Bone marrow (tissue), 2 donors: ENCODE data around the gene PTPN12.

Experiments
- DNase-seq, 2 donors: peaks; one replicate each; lab custom pipeline; 2025; lab: John Stamatoyannopoulos, UW

PTPN12 gene

DNA sequence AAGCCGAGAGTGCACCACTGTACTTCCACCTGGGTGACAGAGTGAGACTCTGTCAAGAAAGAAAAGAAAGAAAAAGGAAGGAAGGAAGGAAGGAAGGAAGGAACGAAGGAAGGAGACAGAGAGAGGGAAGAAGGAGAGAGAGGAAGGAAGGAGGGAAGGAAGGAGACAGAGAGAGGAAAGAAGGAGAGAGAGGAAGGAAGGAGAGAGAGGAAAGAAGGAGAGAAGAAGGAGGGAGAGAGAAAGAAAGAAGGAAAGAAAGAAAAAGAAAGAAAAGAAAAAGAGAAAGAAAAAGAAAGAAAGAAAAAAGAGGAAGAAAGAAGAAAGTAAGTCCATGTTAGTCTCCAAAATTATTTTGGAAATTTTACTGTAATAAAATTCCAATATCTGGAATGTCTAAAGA is 125.8 kb downstream of the PTPN12 start:
- no peak for DNase-seq

GRCh38 chr7:77664715-77665114 is 127.6 kb downstream of the PTPN12 start:
- DNase-seq = no peak

DNA sequence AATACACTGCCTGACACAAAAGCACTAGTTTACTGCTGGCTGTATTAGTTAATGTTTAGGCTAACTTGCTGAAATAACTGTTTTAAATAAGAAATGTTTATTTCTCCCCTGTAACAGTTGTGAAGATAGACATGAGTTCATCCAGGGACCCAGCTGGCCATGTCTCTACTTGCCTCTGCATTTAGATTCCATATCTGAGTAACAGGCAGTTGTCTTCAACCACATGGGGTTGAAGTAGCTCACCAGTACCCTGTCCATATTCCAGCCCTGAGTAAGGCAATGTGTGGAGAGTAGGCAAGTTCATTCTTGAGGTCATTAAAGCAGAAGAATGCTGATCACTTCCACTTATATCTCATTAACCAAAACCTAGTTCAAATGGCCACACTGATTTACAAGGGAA is 128.1 kb downstream of the PTPN12 start:
- no peak for DNase-seq

- no peak for DNase-seq
Measured at GRCh38 chr7:77667459-77668086, 130.5 kb downstream of the PTPN12 start.

DNA sequence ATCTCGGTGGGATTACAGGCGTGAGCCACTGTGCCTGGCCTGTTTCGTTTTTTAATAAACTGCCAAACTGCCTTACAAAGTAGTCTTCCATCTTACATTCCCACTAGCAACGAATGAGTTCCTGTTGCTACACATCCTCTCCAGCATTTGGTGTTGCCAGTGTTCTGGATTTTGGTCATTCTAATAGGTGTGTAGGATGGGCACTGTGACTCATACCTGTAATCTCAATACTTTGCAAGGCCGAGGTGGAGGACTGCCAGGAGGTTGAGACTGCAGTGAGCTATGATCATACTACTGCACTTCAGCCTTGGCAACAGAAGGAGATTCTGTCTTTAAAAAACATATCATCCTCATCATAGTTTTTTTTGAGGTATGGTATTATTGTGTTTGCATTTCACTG is 137.8 kb downstream of the PTPN12 start:
- DNase-seq = no peak

- no peak for DNase-seq
Measured at GRCh38 chr7:77679608-77680007, 142.5 kb downstream of the PTPN12 start.

- DNase-seq = no peak
Measured at GRCh38 chr7:77680266-77680665, 143.2 kb downstream of the PTPN12 start.

GRCh38 chr7:77684030-77684429 is 146.9 kb downstream of the PTPN12 start:
- DNase-seq = no peak

- DNase-seq = no peak
Measured at GRCh38 chr7:77685233-77685632, 148.1 kb downstream of the PTPN12 start.

GRCh38 chr7:77687100-77687746 is 150.1 kb downstream of the PTPN12 start:
- no peak for DNase-seq

DNA sequence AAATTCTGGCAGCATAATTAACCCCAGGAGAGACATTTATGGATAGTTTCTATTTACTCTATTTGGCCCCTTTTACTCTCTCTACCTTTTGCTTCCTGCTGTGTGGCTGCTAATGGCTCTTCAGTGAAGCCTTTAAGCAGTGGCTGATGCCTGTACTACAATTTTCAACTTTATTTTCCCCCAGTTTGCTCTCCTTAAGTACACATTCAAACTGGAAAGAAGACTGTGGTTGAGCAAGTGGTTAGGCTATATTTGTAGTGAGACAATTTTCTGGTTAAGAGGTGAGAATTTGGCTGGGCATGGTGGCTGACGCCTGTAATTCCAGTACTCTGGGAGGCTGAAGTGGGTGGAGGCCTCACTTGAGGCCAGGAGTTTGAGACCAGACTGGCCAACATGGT is 150.7 kb downstream of the PTPN12 start:
- no peak for DNase-seq
